Immature natural killer cell (primary cell): ENCODE results near the gene MARF1. TPM values are rescaled to one million over a fixed set of nuclear protein-coding genes. Genes with fewer than 3 reads are reported as not detected.
A peak's percentile ranks its signal among the peaks of the same experiment; 100 is the strongest.
"Not testable (repeated sequence)": the region's sequence is repeated elsewhere in the genome, so short reads cannot be mapped to it uniquely, and the experiment has no call there.

Experiments used
- DNase-seq, 3 donors: peaks; one replicate each; pipeline ENCODE4 v3.0.0; 2022; ENCODE audit warnings: mixed read lengths in 1 of 3
- H3K27ac Mint-ChIP-seq, 6 donors: one replicate each; pipeline ENCODE4 v1.8.0; 2020; ENCODE audit warnings: mixed read lengths in 6 of 6, mild to moderate bottlenecking in 5 of 6, inconsistent platforms in 4 of 6, moderate library complexity in 3 of 6
- H3K27me3 Mint-ChIP-seq, 3 donors: one replicate each; pipeline ENCODE4 v1.8.0; 2020 to 2021; ENCODE audit warnings: low read depth in 3 of 3, mild to moderate bottlenecking in 3 of 3, mixed read lengths in 3 of 3, moderate library complexity in 3 of 3, inconsistent platforms in 1 of 3
- H3K36me3 Mint-ChIP-seq, 3 donors: one replicate each; pipeline ENCODE4 v1.8.0; 2020; ENCODE audit warnings: mixed read lengths in 3 of 3, inconsistent platforms in 2 of 3, mild to moderate bottlenecking in 2 of 3
- H3K4me1 Mint-ChIP-seq, 2 donors: one replicate each; pipeline ENCODE4 v1.8.0; 2020; ENCODE audit warnings: inconsistent platforms in 2 of 2, mild to moderate bottlenecking in 2 of 2, mixed read lengths in 2 of 2, moderate library complexity in 1 of 2
- H3K4me3 Mint-ChIP-seq, 5 donors: one replicate each; pipeline ENCODE4 v1.8.0; 2020; ENCODE audit warnings: mild to moderate bottlenecking in 5 of 5, mixed read lengths in 5 of 5, inconsistent platforms in 3 of 5, moderate library complexity in 3 of 5
- H3K9me3 Mint-ChIP-seq, 6 donors: one replicate each; pipeline ENCODE4 v1.8.0; 2020; ENCODE audit warnings: mild to moderate bottlenecking in 6 of 6, mixed read lengths in 6 of 6, inconsistent platforms in 4 of 6, moderate library complexity in 3 of 6
- polyA plus RNA-seq, 3 donors: library from polyadenylated mRNA; unstranded; fragments of 300-500 nt; fragmentation: Illumina TruSeq; gene quantifications; one replicate each; pipeline ENCODE4 v1.2.3, GENCODE V29; 2021

The MARF1 gene
- polyA plus RNA-seq, 3 donors from 2014 or later, result 3.0 to 13.3 (median 4.0) TPM

GRCh38 chr16:15607700-15608396 lies 35.1 kb downstream of the MARF1 start:
- no peak for DNase-seq
- Mint-ChIP-seq H3K27me3 (peaks cover 0 to 1% (median 1%) of the 10 kb centered on the region in 3 donors), H3K27ac (peak overlapping the region in 3 of 6 donors; percentile 24 to 56 (median 43)), H3K4me1 (peaks cover 7 to 10% of the 10 kb centered on the region in 2 donors), H3K9me3 (no peaks in the 10 kb centered on the region), H3K36me3 (peaks cover 51 to 63% (median 57%) of the 10 kb centered on the region in 3 donors), H3K4me3 (no peak overlapping the region)

DNA sequence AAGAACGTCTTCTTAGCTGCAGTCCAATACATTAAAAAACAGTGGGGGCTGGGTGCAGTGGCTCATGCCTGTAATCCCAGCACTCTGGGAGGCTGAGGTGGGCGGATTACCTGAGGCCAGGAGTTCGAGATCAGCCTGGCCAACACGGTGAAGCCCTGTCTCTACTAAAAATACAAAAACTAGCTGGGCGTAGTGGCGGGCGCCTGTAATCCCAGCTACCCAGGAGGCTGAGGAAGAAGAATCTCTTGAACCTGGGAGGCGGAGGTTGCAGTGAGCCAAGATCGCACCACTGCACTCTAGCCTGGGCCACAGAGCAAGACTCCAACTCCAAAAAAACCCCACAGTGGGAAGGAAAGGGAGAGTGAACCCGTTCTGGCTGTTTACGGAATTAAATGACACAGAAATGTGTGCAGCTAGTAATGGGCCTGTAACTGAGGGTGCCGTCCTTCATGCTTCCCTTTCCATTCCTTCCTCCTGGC lies 35.7 kb downstream of the MARF1 start:
- peaks cover 48 to 61% (median 56%) of the 10 kb centered on the region in 3 donors for H3K36me3 Mint-ChIP-seq
- H3K27me3 Mint-ChIP-seq, H3K9me3 Mint-ChIP-seq, DNase-seq, H3K4me3 Mint-ChIP-seq: not testable (repeated sequence)
- H3K4me1 Mint-ChIP-seq, result peaks cover 7 to 10% of the 10 kb centered on the region in 2 donors
- H3K27ac Mint-ChIP-seq, result peak overlapping the region in 1 of 6 donors; percentile 59

- no peak for DNase-seq
- Mint-ChIP-seq H3K4me3 (no peak overlapping the region), H3K27me3 (peaks cover 1 to 3% (median 1%) of the 10 kb centered on the region in 3 donors), H3K9me3 (no peaks in the 10 kb centered on the region), H3K27ac (peak overlapping the region; percentile 22 to 65 (median 61)), H3K4me1 (peaks cover 7 to 10% of the 10 kb centered on the region in 2 donors), H3K36me3 (peaks cover 50 to 64% (median 60%) of the 10 kb centered on the region in 3 donors)
Measured at GRCh38 chr16:15606518-15607220, 36.3 kb downstream of the MARF1 start.

GRCh38 chr16:15605839-15606517 lies 37.0 kb downstream of the MARF1 start:
- H3K4me1 Mint-ChIP-seq, result peaks cover 7 to 10% of the 10 kb centered on the region in 2 donors
- peaks cover 0 to 3% (median 1%) of the 10 kb centered on the region in 3 donors for H3K27me3 Mint-ChIP-seq
- no peaks in the 10 kb centered on the region for H3K9me3 Mint-ChIP-seq
- peaks cover 54 to 68% (median 64%) of the 10 kb centered on the region in 3 donors for H3K36me3 Mint-ChIP-seq
- H3K27ac Mint-ChIP-seq, result peak overlapping the region in 5 of 6 donors; percentile 22 to 65 (median 63)
- H3K4me3 Mint-ChIP-seq, result no peak overlapping the region
- DNase-seq, result no peak

DNA sequence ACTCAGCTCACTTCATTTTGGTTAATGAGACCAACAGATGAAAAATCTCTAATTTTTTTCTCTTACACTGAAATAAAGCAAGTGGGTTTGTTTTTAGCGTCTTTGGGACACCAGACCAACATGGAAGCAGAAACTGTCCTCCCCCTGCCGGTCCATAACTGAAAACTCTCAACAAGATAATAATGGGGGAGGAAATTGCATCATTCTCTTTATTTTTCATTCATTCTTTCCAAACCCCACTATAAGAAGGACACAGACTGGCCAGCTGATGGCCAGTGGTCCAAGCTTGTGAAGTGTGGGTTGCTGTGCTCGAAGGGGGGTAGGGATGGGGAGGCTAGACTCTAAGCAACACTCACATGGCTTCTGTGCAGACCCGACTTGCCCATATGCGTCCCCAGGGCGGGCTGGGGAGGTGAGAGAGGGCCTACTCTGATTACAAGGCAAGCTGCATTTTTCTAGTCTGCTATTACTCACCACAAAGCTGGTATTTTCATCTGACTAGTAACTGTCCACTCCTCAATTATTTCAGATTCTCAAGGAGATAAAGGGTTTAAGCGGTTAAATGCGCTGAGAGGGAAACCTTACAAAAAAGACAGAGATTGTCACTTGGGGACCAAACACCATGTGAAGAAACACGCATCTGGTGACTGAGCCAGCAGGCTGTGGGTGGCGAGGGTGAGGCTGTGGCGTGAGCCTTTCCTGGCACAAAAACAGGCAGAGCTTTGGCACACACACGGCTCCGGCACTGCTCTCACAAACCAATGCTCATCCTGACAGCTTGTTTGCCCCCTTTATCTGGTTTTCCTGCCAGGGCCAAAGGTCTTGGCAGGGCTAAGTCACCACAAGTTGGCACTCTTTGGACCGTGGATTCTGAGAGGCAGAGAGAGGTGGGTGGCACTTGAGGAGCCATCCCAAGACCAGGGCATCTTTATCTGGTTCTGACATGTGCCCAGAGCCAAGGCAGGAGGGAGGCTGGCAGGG lies 38.2 kb downstream of the MARF1 start:
- peaks cover 7 to 10% of the 10 kb centered on the region in 2 donors for H3K4me1 Mint-ChIP-seq
- H3K27me3 Mint-ChIP-seq, result peaks cover 0 to 5% (median 3%) of the 10 kb centered on the region in 3 donors
- peaks cover 57 to 74% (median 65%) of the 10 kb centered on the region in 3 donors for H3K36me3 Mint-ChIP-seq
- H3K9me3 Mint-ChIP-seq, result no peaks in the 10 kb centered on the region
- no peak for DNase-seq
- H3K27ac Mint-ChIP-seq, result peak overlapping the region; percentile 11 to 75 (median 47)
- no peak overlapping the region for H3K4me3 Mint-ChIP-seq

- Mint-ChIP-seq H3K36me3 (peaks cover 51 to 78% (median 53%) of the 10 kb centered on the region in 3 donors), H3K27me3 (peaks cover 0 to 5% (median 3%) of the 10 kb centered on the region in 3 donors), H3K9me3 (no peaks in the 10 kb centered on the region), H3K4me3 (no peak overlapping the region), H3K4me1 (peaks cover 9 to 10% of the 10 kb centered on the region in 2 donors), H3K27ac (peak overlapping the region in 1 of 6 donors; percentile 25)
- no peak for DNase-seq
Measured at GRCh38 chr16:15602285-15603044, 40.5 kb downstream of the MARF1 start.

DNA sequence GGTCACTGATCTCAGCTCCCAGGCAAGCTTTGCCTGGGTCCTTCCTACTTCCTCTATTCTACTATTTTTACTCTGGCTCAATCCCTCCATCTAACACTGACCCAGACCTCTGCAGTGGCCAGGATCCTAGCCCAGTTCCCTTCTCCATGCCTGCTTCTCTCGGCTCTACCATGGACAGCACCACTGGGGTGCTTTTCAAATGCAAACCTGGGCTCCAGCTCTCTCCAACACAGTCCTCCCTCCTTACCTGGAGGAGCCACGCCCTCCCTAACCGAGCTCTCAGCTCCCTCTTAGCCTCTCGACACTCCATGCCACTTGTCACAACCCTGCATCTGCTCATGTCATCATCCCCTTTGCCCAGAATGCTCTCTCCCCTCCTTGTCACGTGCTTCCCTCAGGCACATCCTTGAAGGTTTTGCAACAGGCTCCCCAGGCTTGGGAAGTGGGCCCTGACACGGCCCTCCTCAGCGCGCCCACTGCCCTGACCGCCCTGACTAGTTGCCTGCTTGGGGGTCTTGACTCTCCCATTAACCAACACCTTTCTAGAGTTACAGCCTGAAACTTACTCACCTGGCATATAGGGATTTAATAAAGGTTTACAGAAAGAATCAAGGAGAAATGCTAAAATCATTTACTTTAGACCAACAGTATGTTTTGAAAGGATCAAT lies 41.6 kb downstream of the MARF1 start:
- Mint-ChIP-seq H3K36me3 (peaks cover 49 to 81% (median 50%) of the 10 kb centered on the region in 3 donors), H3K4me3 (no peak overlapping the region), H3K27ac (peak overlapping the region; percentile 1 to 83 (median 46))

DNA sequence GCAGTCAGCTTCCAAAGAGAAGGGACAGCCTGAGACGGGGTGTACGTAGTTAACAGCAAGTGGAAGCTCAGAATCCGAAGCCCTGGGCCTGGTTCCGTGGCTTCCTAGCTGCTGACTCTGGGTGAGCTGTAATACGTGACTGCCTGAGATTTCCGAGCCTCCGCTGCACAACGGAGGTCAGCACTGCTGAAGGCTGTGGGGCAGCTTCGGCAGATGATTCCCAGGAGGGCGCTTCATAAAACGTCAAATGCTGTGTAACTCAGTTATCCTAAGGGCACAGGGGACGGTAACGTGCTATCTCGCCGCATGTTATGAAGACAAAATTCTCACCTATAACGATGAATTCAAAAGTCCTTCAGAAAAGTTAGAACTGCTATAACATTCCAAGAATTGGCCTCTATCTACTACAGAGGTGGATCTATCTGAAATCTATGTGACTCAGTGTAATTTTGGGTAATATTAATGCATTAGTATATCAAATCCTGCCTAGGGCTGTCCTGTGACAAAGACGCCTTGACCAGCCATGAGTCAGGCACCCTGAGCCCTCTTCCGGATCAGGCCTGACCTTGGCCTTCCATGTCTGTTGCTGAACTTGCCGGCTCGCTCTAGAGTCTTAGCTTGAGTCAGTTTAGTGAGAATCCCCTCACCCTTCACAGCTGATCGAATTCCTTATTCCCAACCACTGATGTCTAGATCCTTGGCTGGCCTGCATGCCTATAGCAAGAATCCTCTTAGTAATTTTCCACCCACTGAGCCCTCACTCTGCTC lies 43.5 kb downstream of the MARF1 start:
- Mint-ChIP-seq H3K4me1 (peaks cover 14 to 26% of the 10 kb centered on the region in 2 donors), H3K9me3 (no peaks in the 10 kb centered on the region), H3K27me3 (peaks cover 0 to 4% (median 3%) of the 10 kb centered on the region in 3 donors), H3K27ac (peak overlapping the region in 5 of 6 donors; percentile 22 to 73 (median 29)), H3K36me3 (peaks cover 59 to 87% (median 62%) of the 10 kb centered on the region in 3 donors), H3K4me3 (no peak overlapping the region)
- no peak for DNase-seq

More for the DNA sequence above, 41.6 kb downstream of the MARF1 start:
- H3K27me3 Mint-ChIP-seq, result peaks cover 0 to 4% (median 3%) of the 10 kb centered on the region in 3 donors
- no peaks in the 10 kb centered on the region for H3K9me3 Mint-ChIP-seq
- peaks cover 6 to 16% of the 10 kb centered on the region in 2 donors for H3K4me1 Mint-ChIP-seq
- no peak for DNase-seq

GRCh38 chr16:15598648-15599190 lies 44.2 kb downstream of the MARF1 start:
- no peak for DNase-seq
- Mint-ChIP-seq H3K4me1 (peaks cover 21 to 34% of the 10 kb centered on the region in 2 donors), H3K27ac (peak overlapping the region in 2 of 6 donors; percentile 58 to 65), H3K4me3 (no peak overlapping the region), H3K36me3 (peaks cover 59 to 88% (median 63%) of the 10 kb centered on the region in 3 donors), H3K27me3 (peaks cover 0 to 4% (median 3%) of the 10 kb centered on the region in 3 donors), H3K9me3 (no peaks in the 10 kb centered on the region)

DNA sequence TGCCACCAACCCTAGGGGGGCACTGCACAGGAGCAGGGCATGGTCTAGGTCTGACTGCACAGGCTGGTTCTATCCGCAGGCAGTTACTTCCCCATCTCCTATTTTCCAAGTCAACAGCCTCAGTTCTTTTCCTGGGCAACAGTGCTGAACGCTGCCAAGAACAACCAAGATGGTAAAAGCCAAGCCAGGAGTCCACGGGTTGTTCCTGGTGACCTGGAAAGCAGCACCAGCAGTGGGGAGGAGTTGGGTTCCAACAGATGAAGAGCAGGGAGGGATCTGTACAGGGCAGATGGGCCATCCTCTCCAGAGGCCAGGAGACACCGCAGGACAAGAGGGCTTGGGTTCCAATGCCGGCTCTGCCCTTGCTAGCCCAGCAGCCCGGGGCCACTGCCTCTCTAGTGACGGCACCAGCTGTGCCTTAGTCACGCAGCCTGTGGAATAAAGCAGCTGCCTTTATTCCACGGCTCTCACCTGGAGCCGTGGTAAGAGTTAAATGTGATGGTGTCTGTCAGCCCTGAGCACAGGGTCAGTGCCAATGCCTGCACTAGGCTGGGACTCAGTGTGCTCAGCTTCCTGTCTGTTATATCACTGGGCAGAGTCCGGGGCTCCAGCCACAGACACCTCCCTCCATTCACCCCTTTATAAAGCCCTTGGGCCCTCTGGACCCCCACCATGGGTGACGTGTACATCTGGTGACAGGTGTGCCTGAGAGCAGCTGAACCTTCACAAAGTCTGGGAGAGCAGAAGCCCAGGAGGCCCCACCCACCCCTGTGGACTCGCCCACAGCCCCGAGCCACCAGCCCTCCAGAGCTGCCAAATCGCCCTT lies 44.9 kb downstream of the MARF1 start:
- no peak for DNase-seq
- Mint-ChIP-seq H3K27me3 (peaks cover 0 to 4% (median 3%) of the 10 kb centered on the region in 3 donors), H3K27ac (peak overlapping the region in 5 of 6 donors; percentile 9 to 61 (median 31)), H3K9me3 (no peaks in the 10 kb centered on the region), H3K4me3 (no peak overlapping the region), H3K4me1 (peaks cover 27 to 40% of the 10 kb centered on the region in 2 donors), H3K36me3 (peaks cover 54 to 81% (median 59%) of the 10 kb centered on the region in 3 donors)
